Upper lobe of left lung (tissue), 6 donors: ENCODE data around the gene PSMA7. TPM values are rescaled to one million over a fixed set of nuclear protein-coding genes. Genes with fewer than 3 reads are reported as not detected.

ENCODE experiments used
- ATAC-seq, 2 donors: fragments of 200-7000 bp; cut with Tn5 transposase; one replicate each; pipeline ENCODE4 v1.9.1; 2022; ENCODE audit warnings: mild to moderate bottlenecking in 2 of 2, moderate library complexity in 2 of 2; ENCODE audit not compliant: low FRiP score in 2 of 2
- DNase-seq, 2 donors: peaks; one replicate each; pipeline ENCODE4 v3.0.0-alpha.2; 2019 to 2020
- H3K27ac ChIP-seq, 4 donors: fragments of 200-600 bp; sonication (generic); one replicate each; pipeline ENCODE4 v1.5.1; 2016 to 2019
- H3K27me3 ChIP-seq, 4 donors: fragments of 200-600 bp; sonication (generic); one replicate each; pipeline ENCODE4 v1.5.1; 2017 to 2019
- H3K36me3 ChIP-seq, 4 donors: fragments of 200-600 bp; sonication (generic); one replicate each; pipeline ENCODE4 v1.5.1; 2016 to 2019
- H3K4me1 ChIP-seq, 4 donors: fragments of 200-600 bp; sonication (generic); one replicate each; pipeline ENCODE4 v1.5.1; 2018 to 2019
- H3K4me3 ChIP-seq, 4 donors: fragments of 200-600 bp; sonication (generic); one replicate each; pipeline ENCODE4 v1.5.1; 2017 to 2019; ENCODE audit warnings: mild to moderate bottlenecking in 2 of 4, moderate library complexity in 1 of 4
- H3K9me3 ChIP-seq, 4 donors: fragments of 200-600 bp; sonication (generic); one replicate each; pipeline ENCODE4 v1.5.1; 2018 to 2019
- EP300 ChIP-seq, 4 donors: sonication (generic); formaldehyde crosslinking; IDR thresholded peaks; one replicate each; pipeline ENCODE4 v1.5.1; 2017; ENCODE audit warnings: antibody characterized with exemption in 4 of 4, control low read depth in 2 of 4
- POLR2A ChIP-seq, 4 donors: fragments of 450-650 bp; IDR thresholded peaks; one replicate each; pipeline ENCODE4 v1.5.1; 2016 to 2017; ENCODE audit warnings: antibody characterized with exemption in 4 of 4, mild to moderate bottlenecking in 2 of 4
- POLR2AphosphoS5 ChIP-seq, 2 donors: sonication (generic); formaldehyde crosslinking; IDR thresholded peaks; one replicate each; pipeline ENCODE4 v1.5.1; 2017; ENCODE audit warnings: antibody characterized with exemption in 2 of 2
- WGBS, 2 donors: methylation state at CpG; one replicate each; pipeline ENCODE4 v1.1.5; 2017 to 2018; 5-methylcytosine and 5-hydroxymethylcytosine counted together
- total RNA-seq, 6 donors: library from RNA; depleted of rRNA in 4 of 6; stranded (reverse); fragments of >200 nt in 4 of 6; gene quantifications; one replicate each; pipeline versions ENCODE4 v1.1.0 to v1.2.1, GENCODE V29; 2016 to 2021
- TF ChIP-seq, protein P1 (sequence below), 6 experiments: fragments of 450-650 bp in 4 of 6; fragments of 200-600 bp in 2 of 6; sonication (generic) in 2 of 6; IDR thresholded peaks; one replicate each; pipeline ENCODE4 v1.5.1; 2016 to 2019; ENCODE audit warnings: antibody characterized with exemption in 6 of 6
- donor health status: DM: no; HTN: no; CAD: no; lungs with moderate emphysema.
- donor health status: DM: no; HTN: yes; CAD: no; lungs with severe emphysema.

Gene PSMA7
- total RNA-seq, 6 donors from 2014 or later, result 186 to 317 (median 240) TPM

DNA sequence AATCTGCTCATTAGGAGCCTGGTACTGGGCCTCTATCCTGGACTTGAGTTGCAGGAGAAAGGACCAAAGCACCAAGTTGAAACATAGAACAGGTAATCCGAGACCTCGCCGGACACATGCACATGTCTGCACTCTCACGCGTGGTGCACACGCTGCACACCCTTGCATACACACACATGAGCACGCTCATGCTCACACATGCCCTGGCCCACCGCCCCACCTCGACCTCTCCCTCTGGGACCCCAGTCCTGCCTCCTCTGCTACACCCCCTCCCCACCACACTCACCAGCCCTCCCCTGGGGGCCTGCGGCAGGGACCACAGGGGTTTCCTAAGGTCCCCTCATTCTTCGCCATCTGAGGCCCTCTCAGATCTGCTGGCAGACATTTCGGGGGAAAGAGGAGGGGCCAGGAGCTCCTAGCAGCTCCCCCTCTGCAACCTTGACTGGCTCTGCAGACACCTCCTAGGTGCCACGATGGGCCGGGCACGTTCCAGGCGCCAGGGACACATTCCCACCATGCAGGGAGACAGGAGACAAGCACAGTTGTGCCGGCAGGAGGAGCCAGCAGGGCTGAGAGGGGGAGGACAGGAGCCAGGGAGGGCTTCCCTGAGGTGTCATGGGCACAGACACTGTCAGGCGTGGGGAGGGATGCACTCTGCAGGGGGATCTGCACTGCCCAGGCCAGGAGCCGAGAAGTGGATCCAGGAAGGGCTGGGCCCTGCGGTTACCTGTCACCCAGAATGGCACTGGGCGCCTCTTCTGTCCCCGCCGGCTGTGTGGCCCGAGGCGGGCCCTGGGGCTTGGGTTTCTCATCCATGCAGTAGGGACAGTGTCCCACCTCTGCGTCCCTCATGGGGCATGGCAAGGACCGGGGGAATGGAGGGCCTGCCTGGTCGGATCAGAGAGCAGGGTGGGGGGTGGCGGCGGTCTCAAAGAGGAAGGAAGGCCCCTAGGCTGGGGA, 46.5 kb downstream of the PSMA7 start:
- Histone ChIP-seq H3K27me3 (no peaks in the 10 kb centered on the region), H3K4me3 (no peak overlapping the region), H3K27ac (no peak overlapping the region), H3K9me3 (peaks cover 4 to 10% (median 8%) of the 10 kb centered on the region in 4 donors), H3K36me3 (no peaks in the 10 kb centered on the region), H3K4me1 (no peaks in the 10 kb centered on the region)
- no peak for TF ChIP-seq EP300 (IDR thresholded peaks at IDR 0.05)
- TF ChIP-seq, protein P1, sequence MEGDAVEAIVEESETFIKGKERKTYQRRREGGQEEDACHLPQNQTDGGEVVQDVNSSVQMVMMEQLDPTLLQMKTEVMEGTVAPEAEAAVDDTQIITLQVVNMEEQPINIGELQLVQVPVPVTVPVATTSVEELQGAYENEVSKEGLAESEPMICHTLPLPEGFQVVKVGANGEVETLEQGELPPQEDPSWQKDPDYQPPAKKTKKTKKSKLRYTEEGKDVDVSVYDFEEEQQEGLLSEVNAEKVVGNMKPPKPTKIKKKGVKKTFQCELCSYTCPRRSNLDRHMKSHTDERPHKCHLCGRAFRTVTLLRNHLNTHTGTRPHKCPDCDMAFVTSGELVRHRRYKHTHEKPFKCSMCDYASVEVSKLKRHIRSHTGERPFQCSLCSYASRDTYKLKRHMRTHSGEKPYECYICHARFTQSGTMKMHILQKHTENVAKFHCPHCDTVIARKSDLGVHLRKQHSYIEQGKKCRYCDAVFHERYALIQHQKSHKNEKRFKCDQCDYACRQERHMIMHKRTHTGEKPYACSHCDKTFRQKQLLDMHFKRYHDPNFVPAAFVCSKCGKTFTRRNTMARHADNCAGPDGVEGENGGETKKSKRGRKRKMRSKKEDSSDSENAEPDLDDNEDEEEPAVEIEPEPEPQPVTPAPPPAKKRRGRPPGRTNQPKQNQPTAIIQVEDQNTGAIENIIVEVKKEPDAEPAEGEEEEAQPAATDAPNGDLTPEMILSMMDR (IDR thresholded peaks at IDR 0.05), result no peak
- no peak for TF ChIP-seq POLR2AphosphoS5 (IDR thresholded peaks at IDR 0.05)
- no peak for TF ChIP-seq POLR2A (IDR thresholded peaks at IDR 0.05)
- ATAC-seq (no peak), DNase-seq (no peak)
- 82 to 93% methylated on average over 11 to 30 of the region's 30 CpGs for WGBS, 2 donors

DNA sequence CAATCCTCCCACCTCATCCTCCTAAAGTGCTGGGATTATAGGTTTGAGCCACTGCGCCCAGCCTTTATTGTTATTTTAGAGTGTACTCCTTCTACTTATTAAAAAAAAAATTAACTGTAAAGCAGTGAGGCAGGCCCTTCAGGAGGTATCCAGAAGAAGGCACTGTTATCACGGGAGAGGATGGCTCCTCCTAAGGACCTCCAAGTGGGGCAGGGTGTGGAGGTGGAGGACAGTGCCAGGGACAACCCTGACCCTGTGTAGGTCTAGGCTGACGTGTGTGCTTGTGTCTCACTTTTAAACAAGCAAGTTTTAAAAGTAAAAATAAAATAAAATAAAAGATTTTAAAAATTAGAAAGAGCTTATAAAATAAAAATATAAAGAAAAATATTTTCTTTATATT, 53.8 kb downstream of the PSMA7 start:
- WGBS, 2 donors, result 45 to 53% methylated on average over 3 of the region's 3 CpGs
- no peak for ATAC-seq
- no peak for TF ChIP-seq EP300 (IDR thresholded peaks at IDR 0.05)

DNA sequence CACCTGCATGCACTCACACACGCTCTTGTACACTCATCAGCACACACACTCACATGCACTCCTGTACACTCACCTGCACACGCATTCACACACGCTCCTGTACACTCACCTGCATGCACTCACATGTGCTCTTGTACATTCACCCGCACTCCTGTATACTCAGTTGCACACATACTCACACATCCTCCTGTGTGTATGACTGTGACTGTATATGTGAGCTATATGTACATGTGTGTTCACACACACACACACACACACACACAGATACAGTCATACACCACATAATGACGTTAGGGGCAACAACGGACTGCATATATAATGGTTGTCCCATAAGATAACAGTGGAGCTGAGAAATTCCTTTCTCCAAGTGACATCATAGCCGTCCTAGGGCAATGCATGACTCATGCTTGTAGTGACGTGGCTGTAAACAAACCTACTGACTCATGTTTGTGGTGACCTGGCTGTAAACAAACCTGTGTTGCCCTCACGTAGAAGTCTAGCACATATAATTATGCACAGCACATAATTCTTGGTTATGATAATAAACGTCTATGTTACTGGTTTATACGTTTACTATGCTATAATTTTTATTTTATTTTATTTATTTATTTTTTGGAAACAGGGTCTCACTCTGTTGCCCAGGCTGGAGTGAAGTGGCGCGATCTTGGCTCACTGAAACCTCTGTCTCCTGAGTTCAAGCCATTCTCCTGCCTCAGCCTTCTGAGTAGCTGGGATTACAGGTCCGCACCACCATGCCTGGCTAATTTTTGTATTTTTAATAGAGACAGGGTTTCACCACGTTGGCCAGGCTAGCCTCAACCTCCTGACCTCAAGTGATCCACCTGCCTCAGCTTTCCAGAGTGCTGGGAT, 54.7 kb downstream of the PSMA7 start:
- WGBS, 2 donors, result 64 to 67% methylated on average over 15 of the region's 15 CpGs
- no peak for TF ChIP-seq EP300 (IDR thresholded peaks at IDR 0.05)
- no peak for TF ChIP-seq POLR2AphosphoS5 (IDR thresholded peaks at IDR 0.05)
- no peak for TF ChIP-seq POLR2A (IDR thresholded peaks at IDR 0.05)
- TF ChIP-seq, protein P1 (IDR thresholded peaks at IDR 0.05), result no peak
- ATAC-seq, result peak in 1 of 2 donors; percentile 10
- no peaks in the 10 kb centered on the region for H3K36me3 ChIP-seq
- no peaks in the 10 kb centered on the region for H3K4me1 ChIP-seq
- H3K27ac ChIP-seq, result no peak overlapping the region
- H3K4me3 ChIP-seq, result no peak overlapping the region
- no peak for DNase-seq
- no peaks in the 10 kb centered on the region for H3K9me3 ChIP-seq
- H3K27me3 ChIP-seq, result no peaks in the 10 kb centered on the region

More for the DNA sequence above, 53.8 kb downstream of the PSMA7 start:
- Histone ChIP-seq H3K9me3 (no peaks in the 10 kb centered on the region), H3K27me3 (no peaks in the 10 kb centered on the region), H3K36me3 (no peaks in the 10 kb centered on the region), H3K27ac (no peak overlapping the region), H3K4me1 (no peaks in the 10 kb centered on the region), H3K4me3 (no peak overlapping the region)
- DNase-seq, result no peak

DNA sequence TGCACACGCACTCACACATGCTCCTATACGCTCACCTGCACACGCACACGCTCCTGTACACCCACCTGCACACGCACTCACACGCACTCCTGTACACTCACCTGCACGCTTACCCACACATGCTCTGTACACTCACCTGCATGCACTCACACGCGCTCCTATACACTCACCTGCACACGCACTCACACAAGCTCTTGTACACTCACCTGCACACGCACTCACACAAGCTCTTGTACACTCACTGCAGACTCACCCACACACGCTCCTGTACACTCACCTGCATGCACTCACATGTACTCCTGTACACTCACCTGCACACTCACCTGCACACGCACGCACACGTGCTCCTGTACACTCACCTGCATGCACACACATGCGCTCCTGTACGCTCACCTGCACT, 55.6 kb downstream of the PSMA7 start:
- no peaks in the 10 kb centered on the region for H3K27me3 ChIP-seq
- WGBS, 2 donors, result 92 to 93% methylated on average over 17 of the region's 17 CpGs
- no peaks in the 10 kb centered on the region for H3K4me1 ChIP-seq
- DNase-seq (no peak), ATAC-seq (no peak)
- H3K36me3 ChIP-seq, result no peaks in the 10 kb centered on the region
- no peak overlapping the region for H3K27ac ChIP-seq
- TF ChIP-seq POLR2A (IDR thresholded peaks at IDR 0.05) (no peak), EP300 (IDR thresholded peaks at IDR 0.05) (no peak), POLR2AphosphoS5 (IDR thresholded peaks at IDR 0.05) (no peak)
- TF ChIP-seq, protein P1 (IDR thresholded peaks at IDR 0.05), result no peak
- no peaks in the 10 kb centered on the region for H3K9me3 ChIP-seq
- no peak overlapping the region for H3K4me3 ChIP-seq

DNA sequence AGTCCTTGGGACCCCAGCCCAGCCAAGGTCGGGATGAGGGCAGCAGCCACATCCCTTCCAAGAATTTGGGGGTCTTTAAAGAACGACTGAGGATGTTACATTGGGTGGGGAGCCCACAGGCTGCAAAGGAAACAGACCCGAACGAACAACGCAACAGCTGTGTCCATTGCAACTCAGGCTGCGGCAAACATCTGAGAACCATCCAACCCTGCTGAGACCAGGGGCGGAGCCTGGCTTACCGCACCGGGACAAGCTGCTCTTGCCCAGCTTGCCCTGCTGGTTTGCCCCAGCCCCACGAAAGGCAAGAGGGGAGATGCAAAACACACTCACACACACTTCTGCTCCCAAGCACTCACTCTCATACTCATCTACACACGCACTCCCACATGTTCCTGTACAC, 56.0 kb downstream of the PSMA7 start:
- Histone ChIP-seq H3K4me3 (no peak overlapping the region), H3K4me1 (no peaks in the 10 kb centered on the region), H3K36me3 (no peaks in the 10 kb centered on the region), H3K9me3 (no peaks in the 10 kb centered on the region), H3K27ac (no peak overlapping the region), H3K27me3 (no peaks in the 10 kb centered on the region)
- WGBS, 2 donors, result 36 to 50% methylated on average over 6 to 11 of the region's 11 CpGs
- DNase-seq, result no peak
- TF ChIP-seq EP300 (IDR thresholded peaks at IDR 0.05), result no peak
- no peak for TF ChIP-seq POLR2A (IDR thresholded peaks at IDR 0.05)
- TF ChIP-seq, protein P1 (IDR thresholded peaks at IDR 0.05), result no peak
- ATAC-seq, result no peak
